Erythroblast (primary cell): ENCODE data around the gene TK1.

Experiments
- GATA1 ChIP-seq: IDR thresholded peaks from 2 replicates; pipeline ENCODE4 v1.6.1; 2011; ENCODE audit warnings: low read depth, mild to moderate bottlenecking, control low read depth, low read length, moderate library complexity
- POLR2A ChIP-seq: IDR thresholded peaks from 2 replicates; pipeline ENCODE4 v1.6.1; 2011; ENCODE audit warnings: mild to moderate bottlenecking, low read length

- TF ChIP-seq POLR2A = no peak
- no peak for TF ChIP-seq GATA1
These were observed 18.4 kb upstream of the TK1 start for GRCh38 chr17:78205124-78205775.
